NCI-H2227 (cell line): ENCODE results near the gene SNAPC1.

Experiments
- DNase-seq: peaks from one replicate; lab custom pipeline; 2025; ENCODE audit not compliant: unreplicated experiment; lab: John Stamatoyannopoulos, UW

The SNAPC1 gene

GRCh38 chr14:61811882-61812346 lies 49.7 kb downstream of the SNAPC1 start:
- DNase-seq, result no peak

- peak; percentile 61 for DNase-seq
Measured at GRCh38 chr14:61812347-61813095, 50.3 kb downstream of the SNAPC1 start, which contains the start of gene SYT16. SYT16 (plus strand) TSS chr14:61812703.

GRCh38 chr14:61813096-61813606 lies 50.9 kb downstream of the SNAPC1 start:
- no peak for DNase-seq

GRCh38 chr14:61822458-61822857 lies 60.2 kb downstream of the SNAPC1 start:
- DNase-seq, result no peak

GRCh38 chr14:61832783-61833182 lies 70.6 kb downstream of the SNAPC1 start:
- DNase-seq, result no peak

- DNase-seq, result no peak
Measured at GRCh38 chr14:61836184-61836583, 74.0 kb downstream of the SNAPC1 start.

GRCh38 chr14:61836807-61837206 lies 74.6 kb downstream of the SNAPC1 start:
- DNase-seq, result no peak

- DNase-seq, result peak; percentile 84
Measured at GRCh38 chr14:61837336-61838229, 75.4 kb downstream of the SNAPC1 start.

GRCh38 chr14:61838661-61839245 lies 76.5 kb downstream of the SNAPC1 start:
- no peak for DNase-seq

GRCh38 chr14:61839507-61839906 lies 77.3 kb downstream of the SNAPC1 start:
- DNase-seq, result no peak

- no peak for DNase-seq
Measured at GRCh38 chr14:61841145-61841544, 78.9 kb downstream of the SNAPC1 start.
